ENCODE data around the gene SSH2. TPM values are rescaled to one million over a fixed set of nuclear protein-coding genes. Genes with fewer than 3 reads are reported as not detected.

The SSH2 gene
- total and polyA plus RNA-seq, 9 of the 15 experiments (the other 6 are each of a cell fraction or from before 2014, with no cell fraction given) = 3.9 to 16.1 (median 10.2) TPM

GRCh38 chr17:29579866-29580771 is 349.9 kb downstream of the SSH2 start (continued):
- no peak for TF ChIP-seq HNRNPK (IDR thresholded peaks at IDR 0.05; ENCODE audit: low read depth, low read length, poor library complexity, severe bottlenecking)
- TF ChIP-seq MAX (CRISPR knock-in tag; IDR thresholded peaks at IDR 0.05) = 0 out of 2 replicates have a peak, but pooled peaks have one; percentile 24
- TF ChIP-seq U2AF1 (optimal IDR thresholded peaks at IDR 0.05; ENCODE audit: low read depth, low read length) = no peak
- TF ChIP-seq ZNF274 (IDR thresholded peaks at IDR 0.05; ENCODE audit: borderline replicate concordance, low read depth, low read length) = no peak
- peak; percentile 93 for TF ChIP-seq PKNOX1 (IDR thresholded peaks at IDR 0.05)
- TF ChIP-seq LCOR (CRISPR knock-in tag; IDR thresholded peaks at IDR 0.05) = no peak
- no peak for TF ChIP-seq TEAD2 (tag; IDR thresholded peaks at IDR 0.05)
- TF ChIP-seq HNRNPL (IDR thresholded peaks at IDR 0.05; ENCODE audit: low read depth, low read length) = no peak
- no peak for TF ChIP-seq NR0B1 (IDR thresholded peaks at IDR 0.05; ENCODE audit: partially characterized antibody)
- no peak for TF ChIP-seq ZNF143 (CRISPR knock-in tag; IDR thresholded peaks at IDR 0.05)
- no peak for TF ChIP-seq NFXL1 (CRISPR knock-in tag; IDR thresholded peaks at IDR 0.05)
- no peak for TF ChIP-seq SNAPC5 (CRISPR knock-in tag; IDR thresholded peaks at IDR 0.05)
- TF ChIP-seq MYBL2 (IDR thresholded peaks at IDR 0.05; ENCODE audit: low read depth) = no peak
- no peak for TF ChIP-seq MYBL2 (CRISPR knock-in tag; IDR thresholded peaks at IDR 0.05; ENCODE audit: borderline replicate concordance)
- TF ChIP-seq MYC (IDR thresholded peaks at IDR 0.05; ENCODE audit: low read depth, low read length) = peak; percentile 49; the same call in 1 of the 2 replicates
- no peak for TF ChIP-seq MYC (CRISPR knock-in tag; IDR thresholded peaks at IDR 0.05; ENCODE audit: borderline replicate concordance, low read depth)
- no peak for TF ChIP-seq SMARCC2 (IDR thresholded peaks at IDR 0.05; ENCODE audit: low read depth)
- TF ChIP-seq ZNF57 (CRISPR knock-in tag; IDR thresholded peaks at IDR 0.05) = no peak
- TF ChIP-seq HDAC1 (IDR thresholded peaks at IDR 0.05) = no peak
- TF ChIP-seq CBFA2T2 (conservative IDR thresholded peaks at IDR 0.05) = no peak
- no peak for TF ChIP-seq KDM1A (IDR thresholded peaks at IDR 0.05)
- TF ChIP-seq ZNF23 (CRISPR knock-in tag; IDR thresholded peaks at IDR 0.05) = no peak
- no peak for TF ChIP-seq HMGXB4 (CRISPR knock-in tag; IDR thresholded peaks at IDR 0.05)
- no peak for TF ChIP-seq ZKSCAN1 (IDR thresholded peaks at IDR 0.05; ENCODE audit: low read depth, low read length)
